Mesendoderm (in vitro differentiated cells): ENCODE measurements around the gene PRL. TPM values are rescaled to one million over a fixed set of nuclear protein-coding genes. Genes with fewer than 3 reads are reported as not detected.

ENCODE experiments used
- DNase-seq: peaks from one replicate; pipeline ENCODE4 v3.0.0; 2013
- H2AK5ac ChIP-seq: 2 replicates; pipeline ENCODE4 v1.6.1; 2013; ENCODE audit warnings: low read length, inconsistent platforms
- H2BK120ac ChIP-seq: 2 replicates; pipeline ENCODE4 v1.6.1; 2013; ENCODE audit warnings: low read depth, mild to moderate bottlenecking, low read length, moderate library complexity, mixed read lengths
- H2BK15ac ChIP-seq: replicated peaks from 2 replicates; pipeline ENCODE4 v1.6.1; 2013; ENCODE audit warnings: low read depth, mild to moderate bottlenecking, moderate library complexity
- H2BK5ac ChIP-seq: 2 replicates; pipeline ENCODE4 v1.6.1; 2013; ENCODE audit warnings: low read length, inconsistent platforms
- H3K18ac ChIP-seq: 2 replicates; pipeline ENCODE4 v1.6.1; 2013; ENCODE audit warnings: mild to moderate bottlenecking, low read length, mixed read lengths
- H3K23ac ChIP-seq: one replicate; pipeline ENCODE4 v1.6.1; 2013; ENCODE audit warnings: low read length
- H3K27ac ChIP-seq: 2 replicates; pipeline ENCODE4 v1.5.1; 2013; ENCODE audit warnings: low read depth, mild to moderate bottlenecking, inconsistent platforms, low read length, moderate library complexity
- H3K27me3 ChIP-seq: 2 replicates; pipeline ENCODE4 v1.6.1; 2013; ENCODE audit warnings: low read length, control low read depth, mild to moderate bottlenecking, inconsistent platforms; ENCODE audit not compliant: insufficient read depth, poor library complexity
- H3K36me3 ChIP-seq: 2 replicates; pipeline ENCODE4 v1.6.1; 2013; ENCODE audit warnings: low read length, inconsistent platforms; ENCODE audit not compliant: control insufficient read depth, insufficient read depth
- H3K4ac ChIP-seq: one replicate; pipeline ENCODE4 v1.6.1; 2013; ENCODE audit warnings: low read depth, mild to moderate bottlenecking, low read length, moderate library complexity
- H3K4me1 ChIP-seq: 2 replicates; pipeline ENCODE4 v1.6.1; 2013; ENCODE audit warnings: low read depth, low read length, inconsistent platforms; ENCODE audit not compliant: control insufficient read depth
- H3K4me2 ChIP-seq: 2 replicates; pipeline ENCODE4 v1.6.1; 2013; ENCODE audit warnings: low read length
- H3K4me3 ChIP-seq: 2 replicates; pipeline ENCODE4 v1.5.1; 2013; ENCODE audit warnings: mild to moderate bottlenecking, low read length
- H3K56ac ChIP-seq: one replicate; pipeline ENCODE4 v1.6.1; 2013; ENCODE audit warnings: low read length
- H3K79me1 ChIP-seq: 2 replicates; pipeline ENCODE4 v1.6.1; 2013; ENCODE audit warnings: low read length, inconsistent platforms
- H3K79me2 ChIP-seq: 2 replicates; pipeline ENCODE4 v1.6.1; 2013; ENCODE audit warnings: mild to moderate bottlenecking, low read length; ENCODE audit not compliant: control insufficient read depth, insufficient read depth
- H3K9ac ChIP-seq: 2 replicates; pipeline ENCODE4 v1.6.1; 2013; ENCODE audit warnings: low read length, inconsistent platforms
- H4K5ac ChIP-seq: one replicate; pipeline ENCODE4 v1.6.1; 2013; ENCODE audit warnings: low read length
- H4K8ac ChIP-seq: one replicate; pipeline ENCODE4 v1.6.1; 2013; ENCODE audit warnings: low read depth, mild to moderate bottlenecking, control low read depth, low read length, moderate library complexity
- WGBS: extraction: QIAGEN DNeasy Blood & Tissue Kit; methylation state at CpG from one replicate; pipeline ENCODE4 v1.1.7; 2013; ENCODE audit warnings: low lambda C conversion rate, missing lambda C conversion rate; ENCODE audit not compliant: insufficient coverage; ENCODE audit errors: extremely low coverage; 5-methylcytosine and 5-hydroxymethylcytosine counted together
- polyA plus RNA-seq, 2 experiments: library from polyadenylated mRNA; stranded (reverse); fragments of 200-250 nt; gene quantifications; one replicate each; pipeline ENCODE4 v1.2.3, GENCODE V29; 2013

PRL gene
- not detected for polyA plus RNA-seq (2013, experiment 1 of 2)
- polyA plus RNA-seq (2013, experiment 2 of 2), result not detected

DNA sequence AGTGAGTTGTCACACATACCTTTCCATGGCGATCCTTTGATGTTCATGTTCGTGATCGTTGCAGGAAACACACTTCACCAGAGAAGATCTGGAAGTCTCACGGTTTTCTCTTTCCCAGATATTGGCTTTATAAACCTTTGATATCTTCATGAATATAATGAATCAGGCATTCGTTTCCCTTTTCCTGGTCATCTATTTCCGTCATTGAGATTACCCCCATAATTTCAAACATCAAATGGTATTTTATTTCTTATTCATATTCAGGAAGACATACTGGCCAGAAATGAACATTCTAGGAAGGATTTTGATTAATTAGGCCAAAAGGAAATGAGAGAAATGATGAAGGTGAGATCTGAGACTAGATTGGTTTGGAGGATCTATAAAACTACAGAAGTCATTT is at the start of gene PRL:
TSS of gene PRL (minus strand) at position 101 of the 400 bp plus-strand sequence. CDS start at position 47, 54 bp downstream.
- Histone ChIP-seq H2BK15ac (no peak within 1 kb of the TSS), H2BK5ac (no peak within 1 kb of the TSS), H3K4me1 (no peaks in the 10 kb centered on the region), H3K79me2 (no peaks in the 10 kb centered on the region), H4K5ac (no peak within 1 kb of the TSS), H3K27me3 (no peaks in the 10 kb centered on the region), H3K9ac (no peak within 1 kb of the TSS), H3K36me3 (no peaks in the 10 kb centered on the region), H3K4ac (no peak within 1 kb of the TSS), H2BK120ac (no peak within 1 kb of the TSS), H3K18ac (no peak within 1 kb of the TSS), H3K79me1 (no peaks in the 10 kb centered on the region), H3K23ac (no peak within 1 kb of the TSS), H2AK5ac (no peak within 1 kb of the TSS), H3K56ac (no peak within 1 kb of the TSS), H3K4me2 (no peak within 1 kb of the TSS), H3K4me3 (no peak within 1 kb of the TSS), H3K27ac (no peak within 1 kb of the TSS), H4K8ac (no peak within 1 kb of the TSS)
- DNase-seq, result no peak
- WGBS, result no CpG with 5 or more reads among the region's 6 CpGs

DNA sequence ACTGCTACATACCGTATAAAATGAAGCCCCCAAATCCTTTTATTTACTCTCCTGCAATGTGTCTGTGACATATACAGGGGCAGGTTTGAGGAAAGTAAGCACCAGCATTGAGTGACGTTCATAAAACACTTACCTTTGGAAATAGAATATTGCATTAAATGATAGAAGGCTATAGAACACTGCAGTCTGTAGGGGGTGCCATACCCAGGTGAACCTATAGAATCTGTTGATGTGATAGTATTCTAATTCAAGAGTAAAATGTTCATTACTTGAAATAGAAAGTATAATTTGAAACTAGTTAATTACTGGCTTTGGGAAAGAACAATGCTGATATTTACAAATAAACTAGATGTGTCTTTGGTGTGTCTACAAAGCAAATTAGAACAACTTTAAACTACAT is 47.0 kb upstream of the PRL start:
- Histone ChIP-seq H3K4ac (no peak overlapping the region), H4K8ac (no peak overlapping the region), H3K79me1 (no peaks in the 10 kb centered on the region), H2BK15ac (no peak overlapping the region), H3K4me1 (no peaks in the 10 kb centered on the region), H3K27ac (no peak overlapping the region), H3K36me3 (no peaks in the 10 kb centered on the region), H4K5ac (no peak overlapping the region), H2BK5ac (no peak overlapping the region), H2AK5ac (no peak overlapping the region), H3K23ac (no peak overlapping the region), H2BK120ac (no peak overlapping the region), H3K56ac (no peak overlapping the region), H3K27me3 (no peaks in the 10 kb centered on the region), H3K4me2 (no peak overlapping the region), H3K9ac (no peak overlapping the region), H3K4me3 (no peak overlapping the region), H3K79me2 (no peaks in the 10 kb centered on the region), H3K18ac (no peak overlapping the region)
- DNase-seq, result peak; percentile 12
- no CpG with 5 or more reads among the region's 2 CpGs for WGBS

DNA sequence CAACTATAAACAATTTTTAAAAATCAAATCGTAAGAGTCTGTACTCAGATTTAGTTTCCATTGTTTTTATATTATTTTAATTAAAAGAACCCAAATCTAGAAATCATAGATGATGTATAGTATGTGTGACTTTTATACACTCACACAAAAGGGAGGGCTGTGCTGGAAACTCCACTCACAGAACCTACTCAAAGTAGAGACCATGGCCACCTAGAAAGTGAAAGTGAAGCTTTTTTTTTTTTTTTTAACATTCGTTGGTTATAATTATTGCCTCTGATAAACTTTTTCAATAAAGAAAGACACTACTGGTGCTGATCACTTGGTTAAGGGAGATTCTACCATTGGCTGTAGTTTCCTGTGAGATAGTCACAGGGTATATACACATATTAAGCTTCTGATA is 37.9 kb upstream of the PRL start:
- no peak overlapping the region for H2BK15ac ChIP-seq
- H2AK5ac ChIP-seq, result no peak overlapping the region
- H3K56ac ChIP-seq, result no peak overlapping the region
- no peak for DNase-seq
- no peak overlapping the region for H4K8ac ChIP-seq
- H3K4me3 ChIP-seq, result no peak overlapping the region
- H3K79me1 ChIP-seq, result no peaks in the 10 kb centered on the region
- H2BK5ac ChIP-seq, result no peak overlapping the region
- H3K4ac ChIP-seq, result no peak overlapping the region
- no peak overlapping the region for H3K23ac ChIP-seq
- H3K4me1 ChIP-seq, result no peaks in the 10 kb centered on the region
- no peaks in the 10 kb centered on the region for H3K36me3 ChIP-seq
- H3K27me3 ChIP-seq, result no peaks in the 10 kb centered on the region
- H4K5ac ChIP-seq, result no peak overlapping the region
- no peak overlapping the region for H3K9ac ChIP-seq
- no peaks in the 10 kb centered on the region for H3K79me2 ChIP-seq
- no peak overlapping the region for H3K27ac ChIP-seq
- 100% methylated on average over 1 of the region's 2 CpGs for WGBS
- no peak overlapping the region for H2BK120ac ChIP-seq
- no peak overlapping the region for H3K18ac ChIP-seq
- H3K4me2 ChIP-seq, result no peak overlapping the region

DNA sequence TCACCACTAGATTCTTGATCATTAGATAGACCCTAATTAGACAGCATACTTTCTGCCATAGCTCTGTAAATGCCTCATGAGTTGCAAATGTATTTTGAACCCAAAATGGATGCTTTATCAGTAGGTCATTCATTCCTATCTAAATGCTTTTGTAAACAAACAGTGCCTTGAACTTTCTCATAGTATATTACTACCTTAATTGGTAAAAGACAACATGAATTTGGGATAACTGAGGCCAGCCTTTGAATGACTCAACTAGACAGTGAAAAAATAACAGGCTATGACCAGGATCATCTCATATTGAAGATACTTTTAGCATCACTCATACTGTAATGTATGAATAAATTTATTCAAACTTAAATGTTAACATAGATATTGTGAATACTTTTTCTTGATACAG is 37.0 kb upstream of the PRL start:
- Histone ChIP-seq H3K27ac (no peak overlapping the region), H2BK120ac (no peak overlapping the region), H4K8ac (no peak overlapping the region), H2BK5ac (no peak overlapping the region), H3K27me3 (no peaks in the 10 kb centered on the region), H3K36me3 (no peaks in the 10 kb centered on the region), H3K79me1 (no peaks in the 10 kb centered on the region), H3K4me1 (no peaks in the 10 kb centered on the region), H3K4me3 (no peak overlapping the region), H3K18ac (no peak overlapping the region), H3K56ac (no peak overlapping the region), H3K4me2 (no peak overlapping the region), H4K5ac (no peak overlapping the region), H3K9ac (no peak overlapping the region), H3K79me2 (no peaks in the 10 kb centered on the region), H2BK15ac (no peak overlapping the region), H2AK5ac (no peak overlapping the region), H3K23ac (no peak overlapping the region), H3K4ac (no peak overlapping the region)
- no peak for DNase-seq

DNA sequence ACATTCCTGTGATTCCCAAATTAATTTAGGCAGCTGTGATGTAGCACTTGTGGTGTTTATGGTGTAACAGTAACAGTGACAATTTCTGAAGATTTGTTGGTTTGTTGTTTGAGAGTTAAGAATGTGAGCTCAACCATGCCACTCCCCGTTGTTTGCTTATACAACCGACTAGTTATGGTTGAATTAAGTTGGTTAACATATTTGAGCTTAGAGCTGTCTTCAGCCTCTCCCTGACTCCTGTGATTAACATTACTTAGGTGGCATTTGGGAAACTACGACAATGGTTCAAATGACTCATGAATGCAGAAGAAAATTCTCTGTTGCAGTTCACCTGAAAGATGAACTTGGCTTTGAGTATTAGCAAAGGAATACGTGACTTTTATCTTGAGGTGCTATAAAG is 35.9 kb upstream of the PRL start:
- no peak overlapping the region for H3K27ac ChIP-seq
- H2BK5ac ChIP-seq, result no peak overlapping the region
- no peak overlapping the region for H3K4me3 ChIP-seq
- no peak overlapping the region for H4K8ac ChIP-seq
- no peak overlapping the region for H2AK5ac ChIP-seq
- no peak overlapping the region for H3K4me2 ChIP-seq
- H3K56ac ChIP-seq, result no peak overlapping the region
- H3K18ac ChIP-seq, result no peak overlapping the region
- peak; percentile 4 for DNase-seq
- H3K27me3 ChIP-seq, result no peaks in the 10 kb centered on the region
- no peaks in the 10 kb centered on the region for H3K36me3 ChIP-seq
- no peaks in the 10 kb centered on the region for H3K79me1 ChIP-seq
- no peaks in the 10 kb centered on the region for H3K4me1 ChIP-seq
- no peak overlapping the region for H2BK120ac ChIP-seq
- no peak overlapping the region for H3K23ac ChIP-seq
- H3K79me2 ChIP-seq, result no peaks in the 10 kb centered on the region
- H3K4ac ChIP-seq, result no peak overlapping the region
- no peak overlapping the region for H2BK15ac ChIP-seq
- WGBS, result no CpG with 5 or more reads among the region's 4 CpGs
- no peak overlapping the region for H3K9ac ChIP-seq
- no peak overlapping the region for H4K5ac ChIP-seq

GRCh38 chr6:22332216-22332615 is 35.4 kb upstream of the PRL start:
- no peaks in the 10 kb centered on the region for H3K79me2 ChIP-seq
- no peak overlapping the region for H3K23ac ChIP-seq
- H3K27me3 ChIP-seq, result no peaks in the 10 kb centered on the region
- no peak overlapping the region for H3K56ac ChIP-seq
- H3K4ac ChIP-seq, result no peak overlapping the region
- DNase-seq, result no peak
- no peak overlapping the region for H2AK5ac ChIP-seq
- no peak overlapping the region for H3K18ac ChIP-seq
- no peak overlapping the region for H3K4me3 ChIP-seq
- no peak overlapping the region for H3K27ac ChIP-seq
- H3K4me1 ChIP-seq, result no peaks in the 10 kb centered on the region
- H4K5ac ChIP-seq, result no peak overlapping the region
- no peak overlapping the region for H4K8ac ChIP-seq
- H2BK120ac ChIP-seq, result no peak overlapping the region
- H3K79me1 ChIP-seq, result no peaks in the 10 kb centered on the region
- H3K4me2 ChIP-seq, result no peak overlapping the region
- no peaks in the 10 kb centered on the region for H3K36me3 ChIP-seq
- no peak overlapping the region for H2BK15ac ChIP-seq
- no peak overlapping the region for H2BK5ac ChIP-seq
- WGBS, result no CpG with 5 or more reads among the region's 2 CpGs
- no peak overlapping the region for H3K9ac ChIP-seq
